ENCODE measurements around the gene REST.

Gene REST

DNA sequence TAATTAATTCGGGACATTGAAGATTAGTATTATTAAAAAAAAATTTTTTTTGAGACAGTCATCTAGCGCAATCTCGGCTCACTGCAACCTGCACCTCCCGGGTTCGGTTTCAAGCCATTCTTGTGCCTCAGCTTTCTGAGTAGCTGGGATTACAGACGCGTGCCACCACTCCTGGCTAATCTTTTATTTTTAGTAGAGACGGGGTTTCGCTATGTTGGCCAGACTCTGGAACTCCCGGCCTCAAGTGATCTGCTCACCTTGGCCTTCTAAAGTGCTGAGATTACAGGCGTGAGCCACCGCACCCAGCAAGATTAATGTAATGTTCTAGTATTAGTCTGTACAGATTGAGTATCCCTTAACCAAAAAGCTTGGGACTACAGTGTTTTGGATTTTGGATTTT, 32.7 kb downstream of the REST start:
- TF ChIP-seq GATA1 (IDR thresholded peaks at IDR 0.05; ENCODE audit: low read depth, low read length) (no peak), POLR2A (IDR thresholded peaks at IDR 0.05; ENCODE audit: low read length) (no peak)
- DNase-seq = no peak

DNA sequence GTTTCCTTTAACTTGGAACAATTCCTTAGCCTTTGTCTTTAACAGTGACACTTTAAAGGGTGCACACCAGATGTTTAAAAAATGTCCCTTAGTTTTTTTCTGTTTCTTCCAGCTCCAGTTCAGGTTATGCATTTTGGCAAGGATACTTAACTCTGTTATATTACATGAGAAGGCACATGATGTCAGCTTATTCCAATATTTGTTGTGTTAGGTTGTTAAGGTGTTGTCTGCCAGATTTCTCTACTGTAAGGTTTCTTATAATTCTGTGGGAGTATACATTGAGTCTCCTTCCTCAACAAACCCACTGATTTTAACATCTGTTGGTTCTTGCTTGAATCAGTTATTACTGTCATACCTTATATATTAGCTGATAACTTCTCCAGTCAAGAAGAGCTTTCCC, 33.3 kb downstream of the REST start:
- no peak for DNase-seq
- TF ChIP-seq POLR2A (IDR thresholded peaks at IDR 0.05; ENCODE audit: low read length) (no peak), GATA1 (IDR thresholded peaks at IDR 0.05; ENCODE audit: low read depth, low read length) (no peak)

DNA sequence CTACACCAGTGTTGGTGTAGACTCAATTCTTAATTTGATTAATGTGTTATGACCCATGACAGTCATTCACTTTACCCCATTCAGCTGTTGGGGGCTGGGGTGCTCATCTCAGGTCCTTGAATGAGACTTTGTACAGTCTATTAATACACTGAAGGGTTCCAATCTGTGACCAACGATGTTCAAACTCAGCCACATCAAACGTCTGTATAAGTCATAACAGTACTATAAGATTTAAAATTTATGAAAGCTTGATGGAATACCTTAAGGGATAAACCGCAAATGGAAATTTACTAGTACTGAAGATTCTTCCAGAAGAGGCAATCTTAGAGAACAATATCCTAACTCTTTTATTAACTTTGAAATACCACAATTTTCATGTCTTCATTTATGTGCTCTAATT, 33.7 kb downstream of the REST start:
- TF ChIP-seq POLR2A (IDR thresholded peaks at IDR 0.05; ENCODE audit: low read length) = no peak
- TF ChIP-seq GATA1 (IDR thresholded peaks at IDR 0.05; ENCODE audit: low read depth, low read length) = no peak

DNA sequence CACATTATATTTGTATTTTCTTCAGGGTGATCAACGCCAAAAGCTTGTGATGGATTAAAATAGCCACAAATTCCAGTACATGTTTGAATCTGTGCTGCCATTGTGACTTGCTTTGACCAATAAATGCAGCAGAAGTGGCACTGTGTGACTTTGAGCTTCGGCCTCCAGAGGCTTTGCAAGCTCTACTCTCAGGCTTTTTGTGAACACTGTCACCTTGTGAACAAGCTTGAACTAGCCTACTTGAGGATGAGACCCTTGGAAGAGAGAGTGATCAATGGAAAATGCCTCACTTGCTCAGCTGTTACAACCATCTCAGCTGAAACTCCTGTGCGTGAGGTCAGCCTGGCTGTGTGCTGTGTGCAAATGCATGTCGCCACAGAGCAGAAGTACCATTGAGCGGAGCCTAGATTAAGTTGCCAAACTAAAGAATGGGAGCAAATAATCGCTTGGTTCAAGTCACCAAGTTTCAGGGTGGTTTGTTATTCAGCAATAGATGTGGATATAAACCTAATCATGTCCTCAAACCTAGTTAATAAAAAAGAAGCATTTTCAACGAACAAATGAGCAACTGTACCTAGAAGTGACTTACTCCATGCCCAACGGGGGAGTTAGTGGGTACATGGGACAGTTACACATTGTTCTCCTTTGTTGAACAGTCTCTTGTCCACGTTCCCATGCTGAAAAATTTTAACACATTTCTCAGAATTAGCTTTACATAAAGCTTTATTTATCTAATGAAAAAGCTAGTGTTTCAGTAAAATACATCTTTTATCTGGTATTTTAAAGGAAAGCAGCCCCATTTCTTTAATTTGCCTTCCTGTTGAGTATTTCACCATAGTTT, 46.2 kb downstream of the REST start:
- no peak for TF ChIP-seq POLR2A (IDR thresholded peaks at IDR 0.05; ENCODE audit: low read length)
- TF ChIP-seq GATA1 (IDR thresholded peaks at IDR 0.05; ENCODE audit: low read depth, low read length) = no peak
- no peak for DNase-seq

More for the DNA sequence above, 33.7 kb downstream of the REST start:
- no peak for DNase-seq

DNA sequence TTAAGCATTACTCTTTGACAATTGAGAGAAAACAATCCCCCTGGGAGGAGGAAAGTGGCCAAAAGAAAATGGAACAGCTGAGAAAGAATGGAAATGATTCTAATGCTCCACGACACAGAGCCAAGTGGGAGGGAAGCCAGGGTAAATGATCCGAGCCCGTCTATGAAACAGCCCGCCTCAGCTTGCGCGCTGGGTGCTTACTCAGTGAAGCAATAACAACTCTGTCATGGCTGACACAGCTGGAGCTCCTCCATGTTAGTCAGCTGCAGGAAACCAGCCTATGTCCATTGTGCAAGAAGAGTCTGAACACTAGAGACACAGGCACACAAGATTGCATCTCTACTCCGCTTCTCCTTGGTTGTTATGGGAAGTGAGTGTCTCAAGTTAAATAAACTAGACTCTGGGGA, 50.4 kb downstream of the REST start:
- no peak for DNase-seq
- no peak for TF ChIP-seq GATA1 (IDR thresholded peaks at IDR 0.05; ENCODE audit: low read depth, low read length)
- TF ChIP-seq POLR2A (IDR thresholded peaks at IDR 0.05; ENCODE audit: low read length) = no peak

DNA sequence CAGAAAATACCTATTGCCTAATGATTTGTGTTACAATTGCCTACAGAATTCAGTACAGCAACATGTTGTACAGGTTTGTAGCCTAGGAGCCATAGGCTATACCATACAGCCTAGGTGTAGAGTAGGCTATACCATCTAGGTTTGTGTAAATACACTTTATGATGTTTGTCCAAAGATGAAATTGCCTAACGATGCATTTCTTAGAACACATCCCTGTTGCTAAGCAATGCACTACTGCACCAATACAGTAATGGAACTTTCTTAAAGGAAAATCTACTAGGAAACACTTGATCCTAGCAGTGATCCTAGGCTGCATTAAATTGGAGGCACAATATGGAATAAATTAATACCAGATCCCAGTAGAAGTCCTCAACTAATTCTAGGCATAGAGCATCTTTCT, 51.4 kb downstream of the REST start:
- TF ChIP-seq POLR2A (IDR thresholded peaks at IDR 0.05; ENCODE audit: low read length) (no peak), GATA1 (IDR thresholded peaks at IDR 0.05; ENCODE audit: low read depth, low read length) (no peak)
- DNase-seq = no peak

DNA sequence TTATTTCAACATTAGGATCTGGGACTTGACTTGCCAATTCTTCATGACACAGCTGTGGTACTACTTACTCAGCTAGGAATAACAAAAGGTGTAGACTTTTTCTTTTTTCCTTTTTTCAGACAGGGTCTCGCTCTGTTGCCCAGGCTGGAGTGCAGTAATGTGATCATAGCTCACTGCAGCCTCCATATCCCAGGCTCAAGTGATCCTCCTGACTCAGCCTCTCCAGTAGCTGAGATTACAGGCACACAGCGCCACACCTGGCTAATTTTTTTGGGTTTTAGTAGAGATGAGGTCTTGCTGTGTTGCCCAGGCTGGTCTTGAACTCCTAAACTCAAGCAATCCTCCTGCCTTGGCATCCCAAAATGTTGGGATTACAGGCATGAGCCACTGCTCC, 53.4 kb downstream of the REST start:
- no peak for TF ChIP-seq POLR2A (IDR thresholded peaks at IDR 0.05; ENCODE audit: low read length)
- no peak for TF ChIP-seq GATA1 (IDR thresholded peaks at IDR 0.05; ENCODE audit: low read depth, low read length)
- no peak for DNase-seq

DNA sequence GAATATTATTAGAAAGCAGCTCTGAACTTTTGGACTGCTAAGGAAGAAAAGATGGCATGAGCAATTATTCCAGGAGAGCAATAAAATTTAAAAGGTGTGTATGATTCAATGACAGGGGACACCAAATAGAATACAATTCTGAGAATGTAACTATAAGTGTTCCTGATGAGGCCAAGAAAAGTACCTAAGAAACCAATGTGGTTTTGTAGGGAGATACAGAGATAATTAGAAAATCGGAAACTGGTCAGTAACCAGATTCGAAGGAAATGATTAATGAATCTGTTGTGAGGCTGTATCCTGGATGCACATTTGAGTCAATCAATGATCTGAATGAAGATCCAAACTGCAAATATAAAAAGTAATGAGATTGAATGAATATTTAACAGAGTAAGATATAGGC, 63.7 kb downstream of the REST start:
- TF ChIP-seq GATA1 (IDR thresholded peaks at IDR 0.05; ENCODE audit: low read depth, low read length) (no peak), POLR2A (IDR thresholded peaks at IDR 0.05; ENCODE audit: low read length) (no peak)
- no peak for DNase-seq

DNA sequence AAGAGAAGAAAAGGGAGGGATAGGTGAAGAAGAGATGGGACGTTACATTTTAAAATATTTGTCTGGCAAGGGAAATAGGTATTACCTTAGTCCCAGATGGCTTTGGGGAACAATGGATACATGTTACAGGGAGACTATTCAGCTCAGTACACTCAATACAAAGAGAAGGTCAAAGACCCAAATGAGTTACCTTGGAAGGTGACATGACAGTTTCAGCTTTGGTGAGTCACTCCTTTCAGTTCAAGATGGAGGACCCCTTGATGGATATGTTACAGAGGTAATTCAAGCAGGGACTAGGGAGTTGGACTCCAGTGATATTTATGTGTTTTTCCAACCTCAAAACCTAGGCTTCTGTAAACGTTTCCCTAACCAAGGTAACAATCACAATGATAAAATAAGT, 64.7 kb downstream of the REST start:
- TF ChIP-seq POLR2A (IDR thresholded peaks at IDR 0.05; ENCODE audit: low read length) (no peak), GATA1 (IDR thresholded peaks at IDR 0.05; ENCODE audit: low read depth, low read length) (no peak)
- no peak for DNase-seq

DNA sequence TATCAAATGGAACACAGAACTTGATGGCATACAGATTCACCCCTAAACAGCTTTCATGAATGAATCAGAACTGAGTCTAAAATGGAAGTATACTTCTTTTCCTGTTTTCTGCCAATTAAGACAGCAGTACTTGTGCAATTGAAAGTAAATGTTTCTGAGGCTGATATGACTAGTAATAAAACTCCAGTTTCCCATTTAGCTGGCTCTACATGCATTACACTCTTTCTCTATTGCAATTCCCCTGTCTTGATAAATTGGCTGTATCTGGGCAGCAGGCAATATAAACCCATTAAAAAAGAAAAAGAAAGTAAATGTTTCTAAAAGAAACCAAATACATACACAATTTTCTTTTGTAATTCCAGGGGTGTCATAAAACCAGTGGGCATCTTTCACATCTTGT, 65.1 kb downstream of the REST start:
- DNase-seq = no peak
- TF ChIP-seq POLR2A (IDR thresholded peaks at IDR 0.05; ENCODE audit: low read length) (no peak), GATA1 (IDR thresholded peaks at IDR 0.05; ENCODE audit: low read depth, low read length) (no peak)

DNA sequence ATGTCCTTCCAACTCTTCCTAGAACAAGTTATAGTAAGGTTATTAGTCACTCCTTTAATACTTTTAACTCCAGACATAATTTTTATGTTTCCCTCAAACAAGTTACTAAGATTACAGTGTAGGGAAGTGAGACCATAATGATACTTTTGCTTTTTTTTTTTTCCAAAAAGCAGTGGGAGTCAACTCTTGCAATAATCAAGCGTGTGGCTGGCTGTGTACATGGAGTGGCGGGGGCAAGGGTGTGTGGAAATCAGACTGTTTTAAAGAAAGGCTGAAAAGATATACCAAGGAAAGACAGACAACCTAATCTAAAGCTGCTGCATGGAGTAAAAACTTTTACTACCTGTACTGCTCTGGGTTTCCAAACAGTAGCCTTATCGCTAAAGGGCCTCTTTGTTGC, 65.6 kb downstream of the REST start:
- DNase-seq = no peak
- TF ChIP-seq GATA1 (IDR thresholded peaks at IDR 0.05; ENCODE audit: low read depth, low read length) (no peak), POLR2A (IDR thresholded peaks at IDR 0.05; ENCODE audit: low read length) (no peak)

DNA sequence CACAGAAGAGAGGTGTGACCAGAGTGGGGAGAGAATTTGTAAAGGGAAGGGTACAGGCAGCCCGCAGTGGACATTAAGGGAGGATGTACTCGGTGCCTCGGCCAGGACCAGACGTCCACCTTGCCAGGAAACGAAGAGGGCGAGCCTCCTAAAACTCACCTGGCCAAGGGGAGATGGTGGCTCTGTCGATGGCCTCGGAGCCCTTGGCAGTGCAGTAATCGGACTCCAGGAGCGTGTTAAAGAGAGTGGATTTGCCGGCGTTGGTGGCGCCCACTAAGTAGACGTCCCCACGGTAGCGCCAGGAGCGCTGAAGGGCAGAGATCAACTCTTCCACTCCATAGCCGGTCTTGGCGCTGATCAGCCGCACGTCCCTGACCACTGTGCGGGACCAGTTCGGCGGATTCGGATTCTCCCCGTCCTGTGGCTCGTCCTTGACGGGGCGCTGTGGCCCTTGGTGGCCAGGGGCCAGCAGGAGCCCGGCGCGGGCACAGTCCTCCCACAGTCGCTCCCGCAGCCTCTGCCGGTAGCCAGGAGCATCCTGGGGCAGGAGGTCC, 68.7 kb downstream of the REST start:
- DNase-seq = peak; percentile 56 to 69
- no peak for TF ChIP-seq POLR2A (IDR thresholded peaks at IDR 0.05; ENCODE audit: low read length)
- TF ChIP-seq GATA1 (IDR thresholded peaks at IDR 0.05; ENCODE audit: low read depth, low read length) = no peak

DNA sequence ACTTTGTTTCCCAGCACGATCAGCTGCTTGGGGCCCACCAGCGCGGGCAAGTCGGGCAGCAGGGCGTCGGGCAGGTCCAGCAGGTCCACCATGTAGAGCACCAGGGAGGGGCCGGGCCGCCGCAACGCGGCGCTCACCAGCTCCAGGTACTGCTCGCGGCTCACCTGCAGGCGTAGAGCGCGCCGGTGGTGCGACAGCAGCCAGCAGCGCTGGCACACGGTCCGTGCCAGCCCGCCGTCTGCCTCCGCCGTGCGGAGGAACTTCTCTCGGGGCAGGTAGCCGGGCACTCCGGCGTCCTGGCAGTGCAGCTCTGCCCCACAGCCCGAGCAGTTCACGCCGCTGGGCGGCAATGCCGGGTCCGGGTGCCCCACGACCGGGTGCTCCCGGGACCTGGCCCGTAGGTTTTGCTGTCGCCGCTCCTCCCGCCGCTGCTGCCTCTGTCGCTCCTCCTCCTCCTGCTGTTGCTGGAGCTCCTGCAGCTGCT, 69.2 kb downstream of the REST start:
- TF ChIP-seq POLR2A (IDR thresholded peaks at IDR 0.05; ENCODE audit: low read length) (no peak), GATA1 (IDR thresholded peaks at IDR 0.05; ENCODE audit: low read depth, low read length) (no peak)
- peak; percentile 69 to 79 for DNase-seq

DNA sequence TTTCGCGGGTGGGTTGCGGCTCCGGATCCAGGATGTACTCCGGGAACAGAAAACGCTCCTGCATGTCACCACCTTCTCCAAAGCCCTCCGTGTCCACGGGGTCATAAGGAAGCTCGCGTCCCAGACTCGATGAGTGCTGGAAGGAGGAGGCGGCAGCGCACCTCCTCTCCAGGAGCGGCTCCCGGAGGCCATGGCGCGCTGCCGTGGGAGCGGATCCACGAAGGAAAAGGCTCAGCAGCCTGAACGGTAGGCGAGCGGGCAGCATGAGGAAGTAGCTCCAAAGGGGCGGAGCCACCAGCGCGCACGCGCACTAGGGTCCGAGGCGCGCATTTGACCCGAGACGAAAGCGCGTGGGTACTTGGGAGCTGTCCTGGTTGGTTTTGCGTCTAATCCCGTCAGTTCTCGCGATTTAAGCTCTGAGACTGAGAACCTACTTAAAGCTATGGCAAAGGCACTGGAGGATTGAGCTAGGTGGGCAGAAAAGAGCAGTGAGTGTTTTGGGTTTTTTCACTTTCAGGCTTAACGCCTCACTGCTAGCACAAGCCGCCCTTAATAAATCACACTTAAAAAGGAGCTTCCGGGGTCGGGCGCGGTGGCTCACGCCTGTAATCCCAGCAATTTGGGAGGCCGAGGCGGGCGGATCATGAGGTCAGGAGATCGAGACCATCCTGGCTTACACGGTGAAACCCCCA, 69.8 kb downstream of the REST start, which contains the start of gene NOA1:
NOA1 (minus strand) TSS at position 286 of the 692 bp plus-strand sequence; CDS start at position 265, 21 bp downstream.
- DNase-seq = peak; percentile 98 to 99
- TF ChIP-seq GATA1 (IDR thresholded peaks at IDR 0.05; ENCODE audit: low read depth, low read length) (no peak), POLR2A (IDR thresholded peaks at IDR 0.05; ENCODE audit: low read length) (peak; percentile 91)

Measured in erythroblast (primary cell).